ENCODE results near the gene DUSP6.
"Not testable (repeated sequence)": the region's sequence is repeated elsewhere in the genome, so short reads cannot be mapped to it uniquely, and the experiment has no call there.

DUSP6 gene

GRCh38 chr12:89351489-89352241 is 636 bp downstream of the DUSP6 start:
- no peak for DNase-seq

- DNase-seq, result no peak
These were observed 1.4 kb downstream of the DUSP6 start for GRCh38 chr12:89350630-89351488.

GRCh38 chr12:89350260-89350629 is 2.1 kb downstream of the DUSP6 start:
- DNase-seq, result no peak

GRCh38 chr12:89349814-89350213 is 2.5 kb downstream of the DUSP6 start:
- peak; percentile 59 for DNase-seq

- no peak for DNase-seq
These were observed 3.2 kb downstream of the DUSP6 start for GRCh38 chr12:89348894-89349699.

GRCh38 chr12:89347325-89347829 is 4.9 kb downstream of the DUSP6 start:
- DNase-seq, result peak; percentile 39

GRCh38 chr12:89346741-89347324 is 5.5 kb downstream of the DUSP6 start:
- peak; percentile 92 for DNase-seq

- DNase-seq, result peak; percentile 97
These were observed 6.2 kb downstream of the DUSP6 start for GRCh38 chr12:89345830-89346740.

GRCh38 chr12:89345376-89345775 is 6.9 kb downstream of the DUSP6 start:
- no peak for DNase-seq

GRCh38 chr12:89344862-89345202 is 7.5 kb downstream of the DUSP6 start:
- DNase-seq, result no peak

GRCh38 chr12:89344043-89344861 is 8.0 kb downstream of the DUSP6 start:
- DNase-seq, result no peak

- DNase-seq, result no peak
These were observed 9.2 kb downstream of the DUSP6 start for GRCh38 chr12:89343127-89343526.

GRCh38 chr12:89340861-89341260 is 11.4 kb downstream of the DUSP6 start:
- no peak for DNase-seq

- no peak for DNase-seq
These were observed 12.8 kb downstream of the DUSP6 start for GRCh38 chr12:89339526-89339925.

GRCh38 chr12:89337136-89337535 is 15.2 kb downstream of the DUSP6 start:
- not testable (repeated sequence) for DNase-seq

- no peak for DNase-seq
These were observed 16.7 kb downstream of the DUSP6 start for GRCh38 chr12:89335452-89336244.

GRCh38 chr12:89334548-89335169 is 17.6 kb downstream of the DUSP6 start:
- DNase-seq, result peak; percentile 15

GRCh38 chr12:89333564-89334252 is 18.6 kb downstream of the DUSP6 start:
- DNase-seq, result peak; percentile 25

All from KG1 (cell line).